ENCODE measurements around the gene RHOT2. TPM values are rescaled to one million over a fixed set of nuclear protein-coding genes. Genes with fewer than 3 reads are reported as not detected.

The RHOT2 gene
- total RNA-seq, 1 experiment from 2014 or later: 210 TPM

- H3K9ac ChIP-seq (ENCODE audit: extremely low read depth, insufficient read length, low read length): no peak overlapping the region
- H4K8ac ChIP-seq (replicated peaks; ENCODE audit: insufficient read length, low read depth, low read length): no peak overlapping the region
- no peaks in the 10 kb centered on the region for H3K4me1 ChIP-seq (ENCODE audit: insufficient read depth, low read length)
- H4K5ac ChIP-seq (ENCODE audit: insufficient read length, low read depth, low read length): no peak overlapping the region
- H2BK12ac ChIP-seq (ENCODE audit: insufficient read length, low read depth, low read length): no peak overlapping the region
- H3K23ac ChIP-seq (ENCODE audit: insufficient read length, low read depth, low read length): no peak overlapping the region
- no peak overlapping the region for H3K18ac ChIP-seq (ENCODE audit: insufficient read length, low read depth, low read length)
- H3K27ac Mint-ChIP-seq: no peak overlapping the region
- peaks cover 32% of the 10 kb centered on the region for H3K27me3 Mint-ChIP-seq (ENCODE audit: low read depth)
- no peak overlapping the region for H2BK5ac ChIP-seq (ENCODE audit: insufficient read length, low read length)
- no peak overlapping the region for H2BK15ac ChIP-seq (ENCODE audit: low read depth, low read length)
- H3K9me3 ChIP-seq (ENCODE audit: control insufficient read depth, low read depth, low read length): no peaks in the 10 kb centered on the region
- H3K4me3 Mint-ChIP-seq: peak overlapping the region in 1 of 2 experiments; percentile 58; a peak in 3 of 5 replicates
- H2BK20ac ChIP-seq (ENCODE audit: low read depth, low read length, poor library complexity, severe bottlenecking): no peak overlapping the region
- peaks cover 10% of the 10 kb centered on the region for H3K23me2 ChIP-seq (ENCODE audit: insufficient read length, low read depth, low read length, poor library complexity, severe bottlenecking)
- H2BK120ac ChIP-seq (ENCODE audit: low read depth, low read length, poor library complexity, severe bottlenecking): no peak overlapping the region
- H3K4me2 ChIP-seq (ENCODE audit: insufficient read depth, insufficient read length, low read length): no peak overlapping the region
- no peak overlapping the region for H3T11ph ChIP-seq (ENCODE audit: low read length)
- H3K14ac ChIP-seq (ENCODE audit: insufficient read depth, low read length): no peak overlapping the region
- WGBS (ENCODE audit: extremely low coverage, insufficient read length, low lambda C conversion rate): no CpG with 5 or more reads among the region's 6 CpGs
- H3K36me3 Mint-ChIP-seq (ENCODE audit: insufficient read depth in 1 of 3, low read depth in 3 of 3): peaks cover 0 to 5% (median 3%) of the 10 kb centered on the region in 3 experiments; a peak in 1 of 7 replicates
- no peak overlapping the region for H2AFZ ChIP-seq (ENCODE audit: low read length)
- H3K27ac ChIP-seq (ENCODE audit: insufficient read length, low read depth, low read length): no peak overlapping the region
- H3K4me1 Mint-ChIP-seq: peaks cover 14 to 28% of the 10 kb centered on the region in 2 experiments
- H3K4ac ChIP-seq (ENCODE audit: low read depth, low read length): no peak overlapping the region
- TF ChIP-seq CTCF (conservative IDR thresholded peaks at IDR 0.05): no peak
- H3K9me3 Mint-ChIP-seq: no peaks in the 10 kb centered on the region
- no peaks in the 10 kb centered on the region for H4K20me1 ChIP-seq (ENCODE audit: control insufficient read depth, insufficient read depth, insufficient read length)
- no peak overlapping the region for H2AK5ac ChIP-seq (ENCODE audit: insufficient read length, low read length)
- H3K79me1 ChIP-seq (ENCODE audit: insufficient read depth, low read depth, low read length, poor library complexity, severe bottlenecking): no peaks in the 10 kb centered on the region
- no peak overlapping the region for H4K91ac ChIP-seq (ENCODE audit: insufficient read length, low read depth, low read length)
- DNase-seq: no peak
- H3K27me3 ChIP-seq (ENCODE audit: insufficient read depth, low read length): no peaks in the 10 kb centered on the region; the same call in 1 of the 2 replicates
- no peak overlapping the region for H3K56ac ChIP-seq (ENCODE audit: insufficient read length, low read depth, low read length)
- no peaks in the 10 kb centered on the region for H3K79me2 ChIP-seq (ENCODE audit: insufficient read depth, low read length)
These were observed 51.0 kb downstream of the RHOT2 start for GRCh38 chr16:718922-719321.

Measured in H9 (cell line).